Stimulated activated CD4-positive, alpha-beta T cell treated with anti-CD3 and anti-CD28 coated beads, TNF-alpha, amount 100 ng/mL, for 4 hours (primary cell): ENCODE measurements around the gene EFEMP1.
"Not testable (repeated sequence)": the region's sequence is repeated elsewhere in the genome, so short reads cannot be mapped to it uniquely, and the experiment has no call there.

ENCODE experiments used
- DNase-seq, 3 experiments: peaks; one replicate each; pipeline ENCODE4 v3.0.0-alpha.2; 2020; ENCODE audit warnings: low read depth in 3 of 3

Gene EFEMP1

DNA sequence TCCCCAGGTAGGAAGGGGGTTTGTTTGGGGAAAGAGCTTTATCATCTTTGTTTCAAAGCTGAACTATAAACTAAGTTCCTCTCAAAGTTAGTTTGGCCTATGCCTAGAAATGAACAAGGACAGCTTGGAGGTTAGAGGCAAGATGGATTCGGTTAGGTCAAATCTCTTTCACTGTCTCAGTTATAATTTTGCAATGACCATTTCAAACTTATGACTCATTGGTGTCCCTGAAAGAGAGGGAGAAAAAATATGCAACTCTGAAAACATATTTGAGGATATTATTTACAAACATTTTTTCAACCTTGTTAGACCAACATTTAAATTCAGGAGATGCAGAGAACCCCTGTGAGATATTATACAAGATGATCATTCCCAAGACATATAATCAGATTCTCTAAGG lies 95.7 kb downstream of the EFEMP1 start:
- DNase-seq, result no peak

DNA sequence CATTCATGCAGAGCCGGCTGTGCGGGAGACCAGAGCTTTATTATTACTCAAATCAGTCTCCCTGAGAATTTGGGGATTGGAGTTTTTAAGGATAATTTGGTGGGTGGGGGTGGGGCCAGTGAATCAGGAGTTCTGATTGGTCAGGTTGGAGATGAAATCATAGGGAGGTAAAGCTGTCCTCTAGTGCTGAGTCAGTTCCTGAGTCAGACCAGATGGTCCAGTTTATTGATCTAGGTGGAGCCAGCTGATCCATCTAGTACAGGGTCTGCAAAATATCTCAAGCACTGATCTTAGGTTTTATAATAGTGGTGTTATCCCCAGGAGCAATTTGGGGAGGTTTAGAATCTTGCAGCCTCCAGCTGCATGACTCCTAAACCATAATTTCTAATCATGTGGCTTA lies 96.2 kb downstream of the EFEMP1 start:
- not testable (repeated sequence) for DNase-seq

DNA sequence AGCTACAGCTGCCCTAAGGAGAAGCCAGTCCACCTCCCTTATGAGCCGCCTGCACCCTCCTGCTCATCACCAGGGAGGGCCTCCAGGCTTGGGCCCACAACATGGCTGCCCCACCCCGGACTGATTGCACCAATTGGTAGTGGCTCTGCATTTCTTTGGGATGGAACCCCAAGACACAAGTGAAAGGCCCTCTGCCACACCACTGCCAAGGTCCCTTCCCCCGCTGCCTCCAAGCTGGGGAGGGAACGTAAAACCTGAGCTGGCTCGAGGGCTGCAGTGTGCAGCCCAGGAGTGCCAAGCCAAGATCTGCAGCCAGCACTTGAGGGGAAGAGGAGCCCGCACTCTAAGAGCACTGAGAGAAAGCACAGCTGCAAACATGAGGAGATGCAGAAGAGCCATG lies 97.3 kb downstream of the EFEMP1 start:
- no peak for DNase-seq

DNA sequence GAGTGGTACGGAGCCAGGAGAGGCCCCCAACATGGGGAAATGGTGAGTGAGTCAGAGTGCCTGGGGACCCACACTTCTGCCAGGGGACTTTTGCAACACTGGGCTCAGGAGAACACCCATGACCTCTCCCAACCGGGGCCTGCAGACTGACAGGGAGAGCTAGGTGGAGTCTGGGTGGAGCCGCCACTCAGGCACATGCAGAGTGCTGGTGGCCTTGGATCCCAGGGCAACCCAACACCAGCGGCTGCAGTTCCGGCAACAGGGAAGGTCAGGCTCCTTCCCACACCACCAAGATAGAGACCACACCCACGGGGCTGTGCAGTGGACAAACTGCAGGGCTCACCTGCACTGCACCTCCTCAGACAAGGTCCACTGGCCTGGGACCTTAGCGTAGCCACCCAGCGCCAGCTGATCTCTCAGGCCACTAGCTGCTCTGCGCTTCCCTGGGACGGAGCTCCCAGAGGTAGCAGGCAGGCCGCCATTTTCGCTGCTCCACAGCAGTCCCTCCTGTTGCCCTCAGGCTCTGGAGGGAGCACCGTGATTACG lies 99.0 kb downstream of the EFEMP1 start:
- DNase-seq, result no peak
